Gastroesophageal sphincter (tissue), 4 donors: ENCODE results near the gene PCDHGA1. TPM values are rescaled to one million over a fixed set of nuclear protein-coding genes. Genes with fewer than 3 reads are reported as not detected.
A peak's percentile ranks its signal among the peaks of the same experiment; 100 is the strongest.
"Not testable (repeated sequence)": the region's sequence is repeated elsewhere in the genome, so short reads cannot be mapped to it uniquely, and the experiment has no call there.

Source experiments
- ATAC-seq: fragments of 150-250 bp; one replicate; pipeline ENCODE4 v1.9.1; 2016; ENCODE audit warnings: mild to moderate bottlenecking, moderate library complexity
- H3K27ac ChIP-seq, 4 donors: fragments of 200-600 bp; sonication (generic) in 3 of 4; 1 replicate in 3 of 4; 2 replicates in 1 of 4; pipeline ENCODE4 v1.5.1; 2016 to 2019
- H3K27me3 ChIP-seq: fragments of 200-600 bp; sonication (generic); one replicate; pipeline ENCODE4 v1.5.1; 2019
- H3K36me3 ChIP-seq, 2 donors: fragments of 200-600 bp; sonication (generic); one replicate each; pipeline ENCODE4 v1.5.1; 2019; ENCODE audit warnings: control low read depth in 1 of 2
- H3K4me1 ChIP-seq, 3 donors: fragments of 200-600 bp; sonication (generic); 1 replicate in 2 of 3; 2 replicates in 1 of 3; pipeline ENCODE4 v1.5.1; 2016 to 2019; ENCODE audit warnings: control low read depth in 2 of 3
- H3K4me3 ChIP-seq, 2 donors: fragments of 200-600 bp; sonication (generic); one replicate each; pipeline ENCODE4 v1.5.1; 2019; ENCODE audit warnings: mild to moderate bottlenecking in 1 of 2, moderate library complexity in 1 of 2
- H3K9me3 ChIP-seq, 3 donors: fragments of 200-600 bp; sonication (generic); one replicate each; pipeline ENCODE4 v1.5.1; 2017 to 2019; ENCODE audit warnings: control low read depth in 2 of 3
- CTCF ChIP-seq, 4 experiments: fragments of 200-600 bp in 2 of 4; fragments of 450-650 bp in 2 of 4; sonication (generic) in 1 of 4; IDR thresholded peaks; one replicate each; pipeline ENCODE4 v1.5.1; 2017 to 2019; ENCODE audit warnings: antibody characterized with exemption in 4 of 4, mild to moderate bottlenecking in 2 of 4, moderate library complexity in 2 of 4
- EP300 ChIP-seq: sonication (generic); formaldehyde crosslinking; IDR thresholded peaks from one replicate; pipeline ENCODE4 v1.6.1; 2017; ENCODE audit warnings: antibody characterized with exemption, mild to moderate bottlenecking
- POLR2A ChIP-seq, 2 donors: fragments of 450-650 bp; IDR thresholded peaks; one replicate each; pipeline ENCODE4 v1.6.1; 2017; ENCODE audit warnings: antibody characterized with exemption in 2 of 2, mild to moderate bottlenecking in 2 of 2, moderate library complexity in 1 of 2
- POLR2AphosphoS5 ChIP-seq: sonication (generic); formaldehyde crosslinking; IDR thresholded peaks from one replicate; pipeline ENCODE4 v1.6.1; 2017; ENCODE audit warnings: antibody characterized with exemption
- WGBS, 2 donors: methylation state at CpG; one replicate each; pipeline ENCODE4 v1.1.5; 2018; ENCODE audit warnings: low coverage in 1 of 2; 5-methylcytosine and 5-hydroxymethylcytosine counted together
- total RNA-seq, 4 donors: library from RNA; depleted of rRNA; stranded (reverse); fragments of >200 nt; gene quantifications; one replicate each; pipeline ENCODE4 v1.1.0, GENCODE V29; 2016

PCDHGA1 gene
- total RNA-seq, 4 donors from 2014 or later: 0.67 to 1.3 (median 1.1) TPM

GRCh38 chr5:141392429-141393198 is 62.3 kb downstream of the PCDHGA1 start, which contains the start of gene PCDHGA8:
TSS of gene PCDHGA8 (plus strand) at chr5:141392633. CDS start at chr5:141392814, 181 bp downstream.
- Histone ChIP-seq H3K4me1 (no peaks in the 10 kb centered on the region), H3K9me3 (peaks cover 0 to 99% (median 6%) of the 10 kb centered on the region in 3 donors), H3K4me3 (no peak within 1 kb of the TSS), H3K36me3 (peaks cover 0 to 18% of the 10 kb centered on the region in 2 donors), H3K27me3 (no peaks in the 10 kb centered on the region), H3K27ac (no peak within 1 kb of the TSS)
- WGBS, 2 donors: 30 to 33% methylated on average over 23 to 24 of the region's 38 CpGs
- ATAC-seq: no peak
- TF ChIP-seq POLR2A (IDR thresholded peaks at IDR 0.05) (no peak), POLR2AphosphoS5 (no peak), CTCF (IDR thresholded peaks at IDR 0.05) (no peak), EP300 (no peak)

GRCh38 chr5:141393267-141393666 is 63.0 kb downstream of the PCDHGA1 start:
- ATAC-seq: no peak
- Histone ChIP-seq H3K36me3 (peaks cover 0 to 18% of the 10 kb centered on the region in 2 donors), H3K27ac (no peak overlapping the region), H3K4me1 (no peaks in the 10 kb centered on the region), H3K27me3 (no peaks in the 10 kb centered on the region), H3K9me3 (peaks cover 0 to 98% (median 6%) of the 10 kb centered on the region in 3 donors), H3K4me3 (no peak overlapping the region)
- 37 to 63% methylated on average over 4 to 10 of the region's 21 CpGs for WGBS, 2 donors
- TF ChIP-seq EP300 (no peak), POLR2AphosphoS5 (no peak), POLR2A (IDR thresholded peaks at IDR 0.05) (no peak), CTCF (IDR thresholded peaks at IDR 0.05) (no peak)

GRCh38 chr5:141394401-141395187 is 64.3 kb downstream of the PCDHGA1 start:
- H3K27ac ChIP-seq, H3K4me3 ChIP-seq, ATAC-seq, H3K4me1 ChIP-seq, H3K27me3 ChIP-seq: not testable (repeated sequence)
- peaks cover 0 to 98% (median 6%) of the 10 kb centered on the region in 3 donors for H3K9me3 ChIP-seq
- 28 to 36% methylated on average over 8 to 9 of the region's 53 CpGs for WGBS, 2 donors
- peaks cover 0 to 17% of the 10 kb centered on the region in 2 donors for H3K36me3 ChIP-seq

GRCh38 chr5:141397756-141398551 is 67.6 kb downstream of the PCDHGA1 start, which contains the start of gene PCDHGB5:
TSS of gene PCDHGB5 (plus strand) at chr5:141397947. CDS start at chr5:141398128, 181 bp downstream.
- 5 to 12% methylated on average over 9 to 10 of the region's 43 CpGs for WGBS, 2 donors
- TF ChIP-seq CTCF (IDR thresholded peaks at IDR 0.05): peak in 2 of 4 experiments; percentile 35 to 52
- not testable (repeated sequence) for H3K27me3 ChIP-seq, H3K4me1 ChIP-seq, H3K36me3 ChIP-seq, H3K27ac ChIP-seq, ATAC-seq
- Histone ChIP-seq H3K9me3 (peaks cover 3 to 96% (median 7%) of the 10 kb centered on the region in 3 donors), H3K4me3 (peak within 1 kb of the TSS in 1 of 2 donors; percentile 35)

GRCh38 chr5:141398608-141399007 is 68.3 kb downstream of the PCDHGA1 start:
- H3K27ac ChIP-seq: no peak overlapping the region
- 20 to 23% methylated on average over 9 to 12 of the region's 15 CpGs for WGBS, 2 donors
- H3K4me3 ChIP-seq: no peak overlapping the region
- TF ChIP-seq EP300: no peak
- TF ChIP-seq CTCF (IDR thresholded peaks at IDR 0.05): no peak
- no peak for TF ChIP-seq POLR2AphosphoS5
- no peak for TF ChIP-seq POLR2A (IDR thresholded peaks at IDR 0.05)
- H3K27me3 ChIP-seq: peaks cover 8% of the 10 kb centered on the region
- peaks cover 3 to 96% (median 6%) of the 10 kb centered on the region in 3 donors for H3K9me3 ChIP-seq
- H3K36me3 ChIP-seq: peaks cover 0 to 5% of the 10 kb centered on the region in 2 donors
- H3K4me1 ChIP-seq: peaks cover 0 to 4% (median 0%) of the 10 kb centered on the region in 3 donors
- no peak for ATAC-seq
